A549 treated with AZD9567 at 1 μM for 4 hours (cell line): ENCODE results near the gene LMTK2. TPM values are rescaled to one million over a fixed set of nuclear protein-coding genes. Genes with fewer than 3 reads are reported as not detected.

Experiments
- total RNA-seq: library from RNA; stranded (reverse); fragments of 200-300 nt; extraction: Qiagen RNA extraction; gene quantifications from 5 replicates; pipeline ENCODE4 v1.2.3, GENCODE V29; 2022; ENCODE audit not compliant: insufficient read depth

The LMTK2 gene
- total RNA-seq = 9.5 to 11.8 TPM (median 9.5 TPM) in 5 replicates

GRCh38 chr7:98106647-98107312 lies at the start of gene LMTK2:
Gene LMTK2, plus strand, starts transcription at chr7:98106862. Its CDS starts 316 bp downstream, at chr7:98107178.

GRCh38 chr7:98211221-98211675 lies 104.6 kb downstream of the LMTK2 start, which contains the start of gene BHLHA15:
Gene BHLHA15, plus strand, starts transcription at chr7:98211439. Its CDS starts 871 bp downstream, at chr7:98212310.

GRCh38 chr7:98251601-98252424 lies 145.2 kb downstream of the LMTK2 start, which contains the start of gene TECPR1:
Gene TECPR1, minus strand, starts transcription at chr7:98252232. Its CDS starts 6,086 bp downstream, at chr7:98246146.

Other genes starting within 250 kb of the LMTK2 start
- gene ASNS, start 234.5 kb upstream of the LMTK2 start, total RNA-seq = 52.4 to 72.0 TPM (median 63.2 TPM) in 5 replicates
- gene OCM2, start 116.7 kb upstream of the LMTK2 start, total RNA-seq = not detected in 5 replicates
- gene BHLHA15, start 104.6 kb downstream of the LMTK2 start, total RNA-seq = 0.39 to 0.59 TPM (median 0.45 TPM) in 4 of 5 replicates, not detected in the other
- gene TECPR1, start 145.4 kb downstream of the LMTK2 start, total RNA-seq = 8.2 to 11.6 TPM (median 9.2 TPM) in 5 replicates
- 87.4 to 170 TPM (median 154 TPM) in 5 replicates for gene BRI3, start 174.8 kb downstream of the LMTK2 start, total RNA-seq